Hematopoietic multipotent progenitor cell (in vitro differentiated cells): ENCODE results near the gene SIN3B. TPM values are rescaled to one million over a fixed set of nuclear protein-coding genes. Genes with fewer than 3 reads are reported as not detected.
A peak's percentile ranks its signal among the peaks of the same experiment; 100 is the strongest.
"Not testable (repeated sequence)": the region's sequence is repeated elsewhere in the genome, so short reads cannot be mapped to it uniquely, and the experiment has no call there.

ENCODE experiments used
- DNase-seq, 3 donors: peaks; one replicate each; pipeline ENCODE4 v3.0.0-alpha.2; 2011 to 2015; ENCODE audit warnings: low read depth in 2 of 3, low spot score in 2 of 3
- total RNA-seq: library from RNA; depleted of rRNA; stranded (reverse); fragments of >200 nt; gene quantifications from one replicate; pipeline ENCODE4 v1.2.3, GENCODE V29; 2012

SIN3B gene, protein sequence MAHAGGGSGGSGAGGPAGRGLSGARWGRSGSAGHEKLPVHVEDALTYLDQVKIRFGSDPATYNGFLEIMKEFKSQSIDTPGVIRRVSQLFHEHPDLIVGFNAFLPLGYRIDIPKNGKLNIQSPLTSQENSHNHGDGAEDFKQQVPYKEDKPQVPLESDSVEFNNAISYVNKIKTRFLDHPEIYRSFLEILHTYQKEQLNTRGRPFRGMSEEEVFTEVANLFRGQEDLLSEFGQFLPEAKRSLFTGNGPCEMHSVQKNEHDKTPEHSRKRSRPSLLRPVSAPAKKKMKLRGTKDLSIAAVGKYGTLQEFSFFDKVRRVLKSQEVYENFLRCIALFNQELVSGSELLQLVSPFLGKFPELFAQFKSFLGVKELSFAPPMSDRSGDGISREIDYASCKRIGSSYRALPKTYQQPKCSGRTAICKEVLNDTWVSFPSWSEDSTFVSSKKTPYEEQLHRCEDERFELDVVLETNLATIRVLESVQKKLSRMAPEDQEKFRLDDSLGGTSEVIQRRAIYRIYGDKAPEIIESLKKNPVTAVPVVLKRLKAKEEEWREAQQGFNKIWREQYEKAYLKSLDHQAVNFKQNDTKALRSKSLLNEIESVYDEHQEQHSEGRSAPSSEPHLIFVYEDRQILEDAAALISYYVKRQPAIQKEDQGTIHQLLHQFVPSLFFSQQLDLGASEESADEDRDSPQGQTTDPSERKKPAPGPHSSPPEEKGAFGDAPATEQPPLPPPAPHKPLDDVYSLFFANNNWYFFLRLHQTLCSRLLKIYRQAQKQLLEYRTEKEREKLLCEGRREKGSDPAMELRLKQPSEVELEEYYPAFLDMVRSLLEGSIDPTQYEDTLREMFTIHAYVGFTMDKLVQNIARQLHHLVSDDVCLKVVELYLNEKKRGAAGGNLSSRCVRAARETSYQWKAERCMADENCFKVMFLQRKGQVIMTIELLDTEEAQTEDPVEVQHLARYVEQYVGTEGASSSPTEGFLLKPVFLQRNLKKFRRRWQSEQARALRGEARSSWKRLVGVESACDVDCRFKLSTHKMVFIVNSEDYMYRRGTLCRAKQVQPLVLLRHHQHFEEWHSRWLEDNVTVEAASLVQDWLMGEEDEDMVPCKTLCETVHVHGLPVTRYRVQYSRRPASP
- 32.0 TPM for total RNA-seq

DNA sequence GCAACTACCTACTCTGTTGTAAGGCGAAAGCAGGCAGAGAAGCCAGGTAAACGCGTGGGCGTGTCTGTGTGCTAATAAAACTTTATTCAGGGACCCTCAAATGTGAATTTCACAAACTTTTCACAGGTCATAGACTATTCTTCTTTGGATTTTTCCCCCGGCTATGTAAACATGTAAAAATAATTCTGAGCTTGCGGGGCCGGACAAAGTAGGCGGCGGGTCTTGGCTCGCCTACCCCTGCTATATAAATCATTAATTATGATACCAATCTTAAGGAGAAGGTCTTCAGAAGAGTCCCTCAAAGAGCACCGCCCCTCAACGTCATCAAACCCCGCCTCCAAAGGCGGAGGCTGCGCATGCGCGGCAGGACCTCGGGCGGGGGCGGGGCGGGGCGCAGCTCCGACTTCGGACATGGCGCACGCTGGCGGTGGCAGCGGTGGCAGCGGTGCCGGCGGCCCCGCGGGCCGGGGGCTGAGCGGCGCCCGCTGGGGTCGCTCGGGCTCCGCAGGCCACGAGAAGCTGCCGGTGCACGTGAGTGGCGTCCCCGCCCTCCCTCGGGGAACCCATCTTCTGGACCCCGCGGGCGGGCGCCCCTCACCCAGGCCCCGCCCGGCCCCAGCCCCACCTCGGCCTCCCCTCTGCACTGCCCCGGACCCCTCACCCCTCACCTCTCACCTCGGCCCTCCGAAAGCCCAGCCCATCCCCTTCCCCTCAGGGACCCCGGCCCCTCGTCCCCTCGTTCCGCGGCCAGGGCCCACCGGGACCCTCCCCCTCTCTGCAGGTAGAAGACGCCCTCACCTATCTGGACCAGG is at the start of gene SIN3B:
TSS of gene SIN3B (plus strand) at position 389 of the 812 bp plus-strand sequence. CDS start at position 412, 23 bp downstream.
- peak; percentile 89 to 95 (median 93) for DNase-seq

DNA sequence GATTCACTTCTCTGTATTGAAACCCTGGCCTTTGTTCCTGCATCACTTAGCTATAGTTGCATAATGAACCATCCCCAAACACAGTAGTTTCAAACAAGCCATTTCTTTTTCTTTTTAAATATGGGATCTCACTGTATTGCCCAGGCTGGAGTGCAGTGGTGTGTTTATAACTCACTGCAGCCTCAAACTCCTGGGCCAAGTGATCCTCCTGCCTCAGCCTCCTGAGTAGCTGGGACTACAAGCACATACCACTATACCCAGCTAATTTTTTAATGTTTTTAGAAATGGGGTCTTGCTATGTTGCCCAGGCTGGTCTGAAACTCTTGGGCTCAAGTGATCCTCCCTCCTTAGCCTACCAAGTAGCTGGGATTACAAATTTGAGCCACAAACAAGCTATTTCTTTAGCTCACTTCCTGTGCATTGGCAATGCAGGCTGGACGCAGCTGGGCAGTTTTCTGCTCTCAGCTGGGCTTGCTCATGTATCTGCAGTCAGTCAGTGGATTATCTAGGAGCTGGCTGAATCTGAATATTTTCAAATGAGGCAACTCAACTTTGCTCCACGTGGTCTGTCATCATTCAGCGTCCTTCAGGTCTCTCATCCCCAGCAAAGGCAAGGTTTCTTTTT is 49.5 kb upstream of the SIN3B start:
- DNase-seq = no peak

DNA sequence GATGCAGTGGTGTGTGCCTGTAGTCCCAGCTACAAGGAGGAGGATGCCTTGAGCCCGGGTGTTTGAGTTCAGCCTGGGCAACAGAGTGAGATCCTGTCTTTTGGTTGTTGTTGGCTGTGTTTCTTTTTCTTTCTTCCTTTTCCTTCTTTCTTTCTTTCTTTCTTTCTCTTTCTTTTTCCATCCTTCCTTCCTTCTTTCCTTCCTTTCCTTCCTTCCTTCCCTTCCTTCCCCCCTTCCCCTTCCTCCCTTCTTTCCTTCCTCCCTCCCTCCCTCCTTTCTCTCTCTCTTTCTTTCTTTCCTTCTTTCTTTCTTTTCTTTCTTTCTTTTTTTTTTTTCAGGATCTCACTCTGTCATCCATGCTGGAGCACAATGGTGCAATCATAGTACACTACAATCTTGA is 46.5 kb upstream of the SIN3B start:
- no peak for DNase-seq

DNA sequence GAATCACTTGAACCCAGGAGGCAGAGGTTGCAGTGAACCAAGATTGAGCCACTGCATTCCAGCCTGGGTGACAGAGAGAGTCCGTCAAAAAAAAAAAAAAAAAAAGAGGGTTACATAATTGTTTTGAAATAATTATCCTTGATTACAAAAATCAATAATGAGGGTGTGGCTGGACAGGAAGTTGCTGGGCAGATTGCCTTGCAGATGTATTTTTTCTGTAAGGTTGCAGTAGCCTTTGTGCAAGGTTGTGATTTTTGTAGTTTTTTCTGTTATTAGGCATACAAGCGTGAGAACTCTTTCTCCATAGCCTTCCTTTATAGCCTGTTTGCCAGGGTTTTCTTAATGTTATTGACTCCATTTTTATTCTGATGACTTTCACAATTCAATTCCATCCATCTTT is 40.7 kb upstream of the SIN3B start:
- no peak for DNase-seq

DNA sequence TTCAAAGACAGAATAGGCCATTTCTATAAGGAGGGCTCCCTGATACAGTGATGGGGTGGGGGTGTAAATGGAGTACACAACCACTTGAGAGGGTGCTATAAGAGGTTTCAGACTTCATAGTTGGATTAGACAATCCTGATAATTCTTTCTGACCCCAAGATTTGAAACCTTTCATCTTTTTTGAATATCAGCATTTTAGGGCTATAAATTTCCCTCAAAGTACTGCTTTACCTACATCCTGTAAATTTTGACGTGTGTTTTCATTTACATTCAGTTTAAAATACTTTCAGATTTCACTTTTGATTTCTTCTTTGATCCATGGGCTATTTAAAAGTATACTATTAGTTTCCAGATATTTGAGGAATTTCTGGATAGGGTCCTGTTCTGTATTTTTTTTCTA is 40.0 kb upstream of the SIN3B start:
- DNase-seq = no peak

DNA sequence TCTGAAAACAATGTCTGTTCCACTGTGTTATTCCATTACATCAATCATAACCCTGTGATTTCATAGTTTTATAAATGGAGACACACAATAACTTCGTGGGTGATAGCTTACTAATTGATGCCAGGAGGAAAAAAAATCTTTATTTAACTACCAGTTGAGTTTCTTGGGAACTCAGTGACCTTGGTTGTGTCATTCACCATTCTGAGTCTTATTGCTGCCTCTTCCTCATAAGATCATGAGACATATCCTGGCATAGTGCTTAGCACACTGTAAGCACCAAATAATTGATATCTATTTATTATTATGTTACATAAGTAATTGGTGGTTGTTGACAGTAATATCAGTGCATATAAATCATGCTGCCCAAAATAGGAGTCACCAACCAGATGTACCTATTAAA is 39.1 kb upstream of the SIN3B start:
- no peak for DNase-seq

DNA sequence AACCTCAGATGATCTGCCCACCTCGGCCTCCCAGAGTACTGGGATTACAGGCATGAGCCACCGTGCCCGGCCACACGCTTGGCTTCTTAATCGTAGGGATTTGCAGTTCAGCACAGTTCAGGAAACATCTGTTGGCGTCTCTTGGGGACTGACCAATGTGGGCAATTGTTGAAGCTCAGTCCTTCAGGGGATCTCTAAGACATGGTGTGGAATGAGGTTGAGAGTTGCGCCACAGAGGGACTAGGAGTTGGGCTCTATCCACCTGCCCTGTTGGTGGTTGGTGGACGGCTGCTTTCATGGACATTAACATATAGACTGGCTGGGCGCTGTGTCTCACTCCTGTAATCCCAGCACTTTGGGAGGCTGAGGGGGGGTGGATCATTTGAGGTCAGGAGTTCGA is 37.3 kb upstream of the SIN3B start:
- DNase-seq = no peak

DNA sequence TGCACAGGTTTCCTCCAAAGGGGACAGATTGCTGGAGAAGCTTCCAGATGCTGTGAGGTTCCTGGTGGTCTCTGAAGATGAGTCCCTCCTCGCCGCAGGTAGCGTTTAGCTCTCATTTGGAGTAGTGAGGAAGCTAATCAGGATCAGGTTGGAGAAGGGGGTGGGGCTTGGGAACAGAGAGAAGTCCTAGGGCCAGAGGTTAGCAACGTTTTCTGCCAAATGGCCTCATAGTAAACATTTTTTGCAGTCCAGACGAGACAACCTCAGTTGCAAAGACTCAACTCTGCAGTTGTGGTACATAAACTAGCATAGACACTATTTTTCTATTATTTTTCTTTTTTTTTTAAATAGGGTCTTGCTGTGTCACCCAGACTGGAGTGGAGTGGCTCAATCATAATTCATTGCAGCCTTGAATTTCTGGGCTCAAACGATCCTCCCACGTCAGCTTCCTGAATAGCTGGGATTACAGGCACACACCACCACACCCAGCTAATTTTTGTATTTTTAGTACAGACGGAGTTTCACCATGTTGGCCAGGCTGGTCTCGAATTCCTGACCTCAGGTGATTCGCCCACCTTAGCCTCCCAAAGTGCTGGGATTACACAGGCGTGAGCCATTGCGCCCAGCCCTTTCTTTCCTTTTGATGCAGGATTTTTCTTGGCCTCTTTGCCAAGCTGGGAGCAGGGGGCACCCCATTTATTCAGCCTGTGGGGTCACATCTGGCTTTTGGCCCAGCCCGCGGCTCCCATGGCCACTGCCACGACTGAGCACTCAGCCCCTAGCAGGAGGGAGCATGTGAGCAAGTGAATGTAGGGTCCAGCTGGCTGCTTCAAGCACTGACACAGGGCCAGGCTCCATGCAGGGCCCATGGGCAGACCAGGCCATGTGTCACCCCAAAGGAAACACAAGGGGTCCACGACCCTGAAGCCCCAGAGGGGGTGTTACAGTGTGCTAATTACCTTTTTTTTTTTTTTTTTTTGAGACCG is 34.4 kb upstream of the SIN3B start:
- no peak for DNase-seq

DNA sequence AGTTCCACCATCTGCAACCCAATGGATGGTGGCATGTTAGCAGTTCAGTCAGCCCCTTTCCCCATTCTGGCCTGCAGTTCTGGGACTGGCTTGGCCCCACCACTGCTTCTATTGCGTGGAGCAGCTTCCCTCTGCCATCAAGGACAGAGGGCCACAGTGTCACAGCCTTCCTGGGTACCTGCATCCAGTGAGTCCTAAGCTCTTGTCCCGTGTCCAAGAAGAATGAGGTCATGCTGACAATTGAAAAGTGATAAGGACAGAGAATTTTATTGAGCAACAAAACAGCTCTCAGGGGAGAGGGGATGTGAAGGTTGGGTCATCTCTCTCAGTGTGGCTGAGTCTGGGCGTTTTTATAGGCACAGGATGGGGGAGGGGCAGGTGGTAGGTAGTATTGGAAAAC is 33.5 kb upstream of the SIN3B start:
- no peak for DNase-seq

DNA sequence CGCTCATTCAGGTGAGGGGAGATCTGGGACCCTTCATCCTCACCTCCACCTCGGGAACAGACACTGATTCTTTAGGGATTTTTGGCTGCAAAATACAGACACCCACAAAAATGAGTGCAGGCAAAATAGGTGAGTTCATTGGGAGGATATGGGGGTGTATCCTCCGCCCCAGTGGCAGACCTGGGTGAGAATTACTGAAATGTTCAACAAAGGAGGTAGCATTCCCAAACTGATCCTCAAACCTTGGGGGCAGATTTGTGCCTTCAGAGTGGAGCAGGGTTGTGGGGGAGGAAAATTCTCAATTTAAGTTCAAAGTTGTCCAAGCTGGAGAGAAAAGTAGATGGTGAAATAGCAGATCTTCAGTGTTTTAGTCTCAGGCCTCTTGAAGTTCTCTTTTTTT is 31.3 kb upstream of the SIN3B start:
- no peak for DNase-seq

DNA sequence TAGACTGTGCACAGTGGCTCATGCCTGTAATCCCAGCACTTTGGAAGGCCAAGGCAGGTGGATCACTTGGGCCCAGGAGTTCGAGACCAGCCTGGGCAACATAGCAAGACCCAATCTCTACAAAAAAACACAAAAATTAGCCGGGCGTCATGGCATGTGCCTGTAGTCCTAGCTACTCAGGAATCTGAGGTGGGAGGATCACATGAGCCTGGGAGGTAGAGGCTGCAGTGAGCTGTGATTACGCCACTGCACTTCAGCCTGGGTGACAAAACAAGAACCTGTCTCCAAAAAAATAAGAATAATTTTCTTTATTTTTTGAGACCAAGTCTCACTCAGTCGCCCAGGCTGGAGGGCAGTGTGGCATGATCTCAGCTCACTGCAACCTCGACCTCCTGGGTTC is 30.9 kb upstream of the SIN3B start:
- DNase-seq = not testable (repeated sequence)

DNA sequence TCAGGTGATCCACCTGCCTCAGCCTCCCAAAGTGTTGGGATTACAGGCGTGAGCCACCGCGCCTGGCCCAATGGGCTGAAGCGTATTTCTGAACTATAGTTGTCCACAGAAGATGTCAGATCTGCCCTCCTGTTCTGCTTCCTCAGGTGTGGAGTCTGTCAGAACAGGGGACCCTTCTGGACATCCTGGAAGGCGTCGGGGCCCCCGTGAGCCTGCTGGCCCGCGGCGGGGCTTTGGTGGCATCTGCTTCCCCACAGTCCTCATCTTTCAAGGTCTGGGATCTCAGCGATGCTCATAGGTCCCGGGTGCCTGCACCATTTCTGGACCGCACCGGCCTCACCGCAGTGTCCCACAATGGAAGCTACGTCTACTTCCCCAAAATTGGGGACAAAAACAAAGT is 29.5 kb upstream of the SIN3B start:
- DNase-seq = no peak

DNA sequence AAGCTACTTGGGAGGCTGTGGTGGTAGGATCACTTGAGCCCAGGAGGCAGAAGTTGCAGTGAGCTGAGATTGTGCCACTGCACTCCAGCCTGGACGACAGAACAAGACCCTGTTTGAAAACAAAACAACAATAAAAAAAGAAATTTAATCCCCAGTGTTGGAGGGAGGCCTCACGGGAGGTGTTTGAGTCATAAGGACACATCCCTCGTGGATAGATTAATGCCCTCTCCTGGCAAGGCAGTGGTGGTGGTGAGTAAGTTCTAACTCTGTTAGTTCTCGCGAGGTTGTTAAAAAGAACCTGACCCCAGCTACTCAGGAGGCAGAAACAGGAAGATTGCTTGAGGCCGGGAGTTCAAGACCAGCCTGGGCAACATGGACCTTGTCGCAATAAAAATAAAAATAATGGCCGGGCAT is 27.6 kb upstream of the SIN3B start:
- no peak for DNase-seq

DNA sequence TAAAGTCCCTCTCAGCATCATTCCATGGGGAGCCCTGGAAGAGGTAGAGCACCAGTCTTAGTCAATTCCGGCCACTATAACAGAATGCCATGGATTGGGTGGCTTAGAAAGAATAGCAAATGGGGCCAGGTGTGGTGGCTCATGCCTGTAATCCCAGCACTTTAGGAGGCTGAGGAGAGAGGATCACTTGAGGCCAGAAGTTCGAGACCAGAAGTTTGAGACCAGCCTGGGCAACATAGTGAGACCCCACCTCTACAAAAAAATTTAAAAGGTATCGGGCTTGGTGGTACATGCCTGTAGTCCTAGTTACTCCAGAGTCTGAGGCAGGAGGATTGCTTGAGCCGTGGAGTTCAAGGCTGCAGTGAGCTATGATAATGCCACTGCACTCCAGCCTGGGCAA is 25.0 kb upstream of the SIN3B start:
- DNase-seq = no peak

DNA sequence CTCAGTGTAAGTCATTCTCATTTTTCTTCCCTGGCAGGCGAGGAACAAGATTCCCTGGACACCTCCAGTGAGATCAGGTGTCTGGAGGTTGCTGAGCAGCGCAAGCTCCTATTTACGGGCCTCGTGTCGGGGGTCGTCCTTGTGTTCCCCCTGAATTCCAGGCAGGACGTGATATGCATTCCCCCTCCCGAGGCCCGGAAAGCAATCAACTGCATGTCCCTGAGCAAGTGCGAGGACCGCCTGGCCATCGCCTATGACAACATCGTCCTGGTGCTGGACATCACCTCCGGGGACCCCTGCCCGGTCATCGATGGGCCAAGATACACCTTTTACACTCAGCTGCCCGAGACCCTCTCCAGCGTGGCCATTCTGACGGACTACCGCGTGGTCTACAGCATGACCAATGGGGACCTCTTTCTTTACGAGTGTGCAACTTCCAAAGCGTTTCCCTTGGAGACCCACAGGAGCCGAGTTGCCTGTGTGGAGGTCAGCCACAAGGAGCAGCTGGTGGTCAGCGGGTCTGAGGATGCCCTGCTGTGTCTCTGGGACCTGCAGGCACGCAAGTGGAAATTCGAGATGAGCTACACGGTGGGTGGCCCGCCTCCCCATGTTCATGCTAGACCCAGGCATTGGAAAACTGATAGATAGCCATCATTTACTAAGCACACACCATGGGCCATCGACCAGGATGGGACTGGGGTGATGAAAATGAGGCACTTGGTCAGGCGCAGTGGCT is 21.5 kb upstream of the SIN3B start:
- DNase-seq = no peak

DNA sequence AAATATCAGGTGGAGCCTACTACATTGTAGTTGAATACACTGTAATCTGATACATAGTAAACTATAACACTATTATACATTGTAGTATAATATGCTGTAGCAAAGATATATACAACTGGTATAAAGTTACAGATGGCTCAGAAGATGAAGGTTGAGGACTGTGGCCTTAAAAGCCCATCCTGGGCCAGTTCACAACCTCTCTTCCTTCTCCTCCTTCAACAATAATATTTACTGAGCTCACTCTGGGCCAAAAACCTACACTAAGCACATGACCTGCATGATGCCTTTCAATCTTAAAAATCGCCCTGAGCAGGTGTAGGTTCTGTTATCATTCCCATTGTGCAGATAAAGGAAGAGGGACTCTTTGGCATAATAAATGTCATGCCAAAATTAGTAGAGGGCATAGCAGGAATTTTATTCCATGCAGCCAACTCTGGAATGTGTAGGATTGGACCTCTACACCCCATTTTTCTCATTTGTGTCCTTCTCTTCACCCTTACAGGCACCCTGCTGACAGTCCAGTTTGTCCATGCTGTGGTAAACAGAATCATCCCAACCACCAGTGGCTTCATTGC is 14.6 kb upstream of the SIN3B start:
- DNase-seq = peak in 1 of 3 donors; percentile 46

DNA sequence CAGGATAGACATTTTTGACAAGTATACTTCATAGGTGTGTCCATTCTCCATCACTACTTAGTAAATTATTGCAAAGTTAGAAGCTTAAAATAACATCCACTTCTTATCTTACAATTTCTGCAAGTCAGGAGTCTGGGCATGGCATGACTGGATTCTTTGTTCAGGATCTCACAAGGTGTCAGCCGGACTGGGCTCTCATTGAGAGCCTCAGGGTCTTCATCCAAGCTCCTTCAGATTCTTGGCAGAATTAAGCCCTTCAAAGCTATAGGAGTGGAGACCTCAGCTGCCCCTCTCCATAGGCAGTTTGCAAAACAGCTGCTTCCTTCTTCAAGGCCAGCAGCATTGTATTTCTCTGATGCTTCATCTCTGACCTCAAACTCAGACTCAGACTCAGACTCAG is 9.1 kb upstream of the SIN3B start:
- DNase-seq = no peak

DNA sequence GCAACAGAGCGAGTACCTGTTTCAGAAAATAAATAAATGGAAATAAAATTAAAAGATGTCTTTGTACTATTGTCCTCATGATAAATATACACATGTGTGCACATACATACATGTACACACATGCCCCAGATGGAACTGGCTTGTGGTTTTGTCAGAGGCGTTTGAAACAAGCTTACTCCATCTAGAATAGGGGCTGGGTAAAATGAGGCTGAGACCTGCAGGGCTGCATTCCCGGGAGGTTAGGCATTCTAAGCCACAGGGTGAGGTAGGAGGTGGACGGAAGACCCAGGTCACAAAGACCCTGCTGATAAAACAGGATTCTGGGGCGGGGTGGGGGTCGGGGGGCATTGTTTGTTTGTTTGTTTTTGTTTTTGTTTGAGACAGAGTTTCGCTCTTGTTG is 8.1 kb upstream of the SIN3B start:
- DNase-seq = no peak
